ENCODE results near the gene RND1. TPM values are rescaled to one million over a fixed set of nuclear protein-coding genes. Genes with fewer than 3 reads are reported as not detected.

The RND1 gene
- total and polyA plus RNA-seq, 2 of the 13 experiments (the other 11 are each of a cell fraction or from before 2014, with no cell fraction given), result 1.8 to 1.9 TPM

GRCh38 chr12:48899651-48900050 lies 34.0 kb upstream of the RND1 start:
- H3K9me3 ChIP-seq (ENCODE audit: low read length), result no peaks in the 10 kb centered on the region
- H3K4me3 ChIP-seq (replicated peaks in 1 of 3; ENCODE audit: insufficient read depth in 1 of 3, low read depth in 2 of 3, low read length in 3 of 3), result no peak overlapping the region
- WGBS (ENCODE audit: low lambda C conversion rate), result 10% methylated on average over 2 of the region's 2 CpGs
- ATAC-seq (no peak), FAIRE-seq (no peak), DNase-seq (ENCODE audit: low spot score) (no peak)
- no peaks in the 10 kb centered on the region for H3K79me2 ChIP-seq (ENCODE audit: insufficient read depth, low read length)
- in situ Hi-C loops (cut with HindIII; ENCODE audit: extremely low pct_ligation_motif_present, low pct_unique_long_range_greater_than_20kb) (no loop called here), intact Hi-C loops (cut with micrococcal nuclease; ENCODE audit: unreplicated experiment) (no loop called here)
- H3K4me1 ChIP-seq (ENCODE audit: insufficient read depth, low read length), result peaks cover 44% of the 10 kb centered on the region
- H3K4me2 ChIP-seq (ENCODE audit: low read depth, low read length), result no peak overlapping the region
- ChIA-PET POLR2A (interaction anchor here (1.4 to 3.0 kb wide), 3 partner anchors 9 to 48 kb away, joined by 4 to 16 read pairs (median 9); partner anchors contain the start of genes DDX23 and RND1), CTCF (ENCODE audit: low intra/inter-chr PET ratio, low total read pairs) (no interaction called here)
- H3K27ac ChIP-seq (ENCODE audit: extremely low read length, insufficient read depth, low read length), result no peak overlapping the region
- no peak overlapping the region for H2AFZ ChIP-seq (ENCODE audit: low read length)
- no peaks in the 10 kb centered on the region for H4K20me1 ChIP-seq (ENCODE audit: insufficient read depth, low read length)
- H3K27me3 ChIP-seq (ENCODE audit: control insufficient read depth in 1 of 2, insufficient read depth in 2 of 2, low read length in 2 of 2), result no peaks in the 10 kb centered on the region
- no peaks in the 10 kb centered on the region for H3K36me3 ChIP-seq (replicated peaks in 1 of 2; ENCODE audit: control insufficient read depth in 1 of 2, insufficient read depth in 2 of 2, low read length in 2 of 2)
- TF ChIP-seq RAD51 (IDR thresholded peaks at IDR 0.05; ENCODE audit: borderline replicate concordance), result peak; percentile 52; the same call in 1 of the 2 replicates
- no peak for TF ChIP-seq ZNF253 (CRISPR knock-in tag; IDR thresholded peaks at IDR 0.05; ENCODE audit: borderline replicate concordance)
- 0 out of 2 replicates have a peak, but pooled peaks have one; percentile 35 for TF ChIP-seq USF2 (IDR thresholded peaks at IDR 0.05; ENCODE audit: low read depth, low read length)
- TF ChIP-seq USF2 (CRISPR knock-in tag; IDR thresholded peaks at IDR 0.05; ENCODE audit: borderline replicate concordance), result peak; percentile 26; the same call in 1 of the 2 replicates
- TF ChIP-seq RNF2 (conservative IDR thresholded peaks at IDR 0.05; ENCODE audit: low read depth), result no peak
- BruUV-seq (replicated peaks), result no TSS peak
- no peak overlapping the region for H3K9ac ChIP-seq (ENCODE audit: insufficient read depth, low read depth, low read length)

- BruUV-seq (replicated peaks), result no TSS peak
- FAIRE-seq (no peak), ATAC-seq (no peak), DNase-seq (ENCODE audit: low spot score) (no peak)
- H3K4me1 ChIP-seq (ENCODE audit: insufficient read depth, low read length), result peaks cover 12% of the 10 kb centered on the region
- TF ChIP-seq YEATS2 (CRISPR knock-in tag; IDR thresholded peaks at IDR 0.05; ENCODE audit: borderline replicate concordance) (no peak), TEF (CRISPR knock-in tag; IDR thresholded peaks at IDR 0.05) (no peak), ZNF143 (CRISPR knock-in tag; IDR thresholded peaks at IDR 0.05) (no peak), ELF4 (CRISPR knock-in tag; IDR thresholded peaks at IDR 0.05; ENCODE audit: borderline replicate concordance) (no peak), ZNF180 (CRISPR knock-in tag; IDR thresholded peaks at IDR 0.05; ENCODE audit: borderline replicate concordance, low read depth) (no peak)
- H3K27me3 ChIP-seq (ENCODE audit: control insufficient read depth in 1 of 2, insufficient read depth in 2 of 2, low read length in 2 of 2), result peaks cover 0 to 10% of the 10 kb centered on the region in 2 experiments; a peak in 2 of 5 replicates
- H3K27ac ChIP-seq (ENCODE audit: extremely low read length, insufficient read depth, low read length), result no peak overlapping the region
- no peak overlapping the region for H3K4me3 ChIP-seq (replicated peaks in 1 of 3; ENCODE audit: insufficient read depth in 1 of 3, low read depth in 2 of 3, low read length in 3 of 3)
- no peaks in the 10 kb centered on the region for H4K20me1 ChIP-seq (ENCODE audit: insufficient read depth, low read length)
- H3K36me3 ChIP-seq (replicated peaks in 1 of 2; ENCODE audit: control insufficient read depth in 1 of 2, insufficient read depth in 2 of 2, low read length in 2 of 2), result no peaks in the 10 kb centered on the region
- ChIA-PET POLR2A (no interaction called here), CTCF (ENCODE audit: low intra/inter-chr PET ratio, low total read pairs) (no interaction called here)
- H3K4me2 ChIP-seq (ENCODE audit: low read depth, low read length), result no peak overlapping the region
- no peak overlapping the region for H3K9ac ChIP-seq (ENCODE audit: insufficient read depth, low read depth, low read length)
- no peak overlapping the region for H2AFZ ChIP-seq (ENCODE audit: low read length)
- H3K9me3 ChIP-seq (ENCODE audit: low read length), result no peaks in the 10 kb centered on the region
- WGBS (ENCODE audit: low lambda C conversion rate), result 0% methylated on average over 1 of the region's 1 CpG
- in situ Hi-C loops (cut with HindIII; ENCODE audit: extremely low pct_ligation_motif_present, low pct_unique_long_range_greater_than_20kb) (no loop called here), intact Hi-C loops (cut with micrococcal nuclease; ENCODE audit: unreplicated experiment) (no loop called here)
- no peaks in the 10 kb centered on the region for H3K79me2 ChIP-seq (ENCODE audit: insufficient read depth, low read length)
Measured at GRCh38 chr12:48894271-48894670, 28.6 kb upstream of the RND1 start.

All from HepG2 (cell line).